A204.1 (cell line): ENCODE data around the gene MAPK10.
"Not testable (repeated sequence)": the region's sequence is repeated elsewhere in the genome, so short reads cannot be mapped to it uniquely, and the experiment has no call there.

Experiments
- FAIRE-seq: peaks from 2 replicates; lab custom pipeline; 2012; peaks lifted over from hg19 to GRCh38; lab: Jason Lieb, UNC

The MAPK10 gene

DNA sequence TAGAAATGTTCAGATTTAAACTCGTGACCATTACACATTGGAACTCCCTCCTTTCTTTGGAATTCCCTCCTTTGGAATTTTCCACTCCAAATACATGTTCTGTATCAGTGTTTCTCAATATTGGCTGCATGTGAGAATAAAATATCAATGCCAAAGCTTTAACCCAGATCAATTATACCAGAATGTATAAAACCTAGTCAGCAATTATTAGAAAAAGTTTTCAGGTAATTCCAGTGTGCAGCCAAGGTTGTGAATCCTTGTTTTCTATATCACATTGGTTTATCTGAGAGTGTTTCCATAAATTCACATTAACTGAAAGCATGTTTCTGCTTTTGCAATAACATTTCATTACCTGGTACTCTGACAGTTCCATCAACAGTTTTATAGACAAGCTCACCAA lies 394.3 kb downstream of the MAPK10 start:
- FAIRE-seq, result no peak

DNA sequence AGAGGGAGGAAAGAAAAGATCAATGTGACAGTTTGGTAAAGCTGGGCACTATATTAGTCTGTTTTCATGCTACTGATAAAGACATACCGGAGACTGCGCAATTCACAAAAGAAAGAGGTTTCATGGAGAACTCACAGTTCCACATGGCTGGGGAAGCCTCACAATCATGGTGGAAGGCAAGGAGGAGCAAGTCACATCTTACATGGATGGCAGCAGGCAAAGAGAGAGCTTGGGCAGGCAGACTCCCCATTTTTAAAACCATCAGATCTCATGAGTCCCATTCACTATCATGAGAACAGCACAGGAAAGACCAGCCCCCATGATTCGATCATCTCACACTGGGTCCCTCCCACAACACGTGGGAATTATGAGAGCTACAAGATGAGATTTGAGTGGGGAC lies 394.8 kb downstream of the MAPK10 start:
- not testable (repeated sequence) for FAIRE-seq

DNA sequence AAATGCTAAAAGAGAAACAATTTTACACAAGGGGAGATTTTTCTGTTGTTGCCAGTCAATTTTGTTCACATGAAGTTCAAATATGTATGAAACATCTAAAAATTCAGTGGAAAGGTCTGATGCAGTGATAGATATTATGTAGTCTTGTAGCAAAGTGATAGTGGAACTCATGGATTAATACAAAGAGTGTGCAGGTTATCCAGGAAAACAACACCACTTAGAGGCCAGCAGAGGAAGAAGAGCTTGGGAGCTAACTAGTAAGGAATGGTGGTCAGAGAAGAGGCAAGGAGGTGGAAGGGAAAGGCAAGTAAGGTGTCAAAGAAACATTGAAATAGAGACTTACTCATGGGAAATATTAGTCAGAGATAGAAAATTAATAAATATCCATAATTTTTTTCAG lies 395.6 kb downstream of the MAPK10 start:
- FAIRE-seq, result no peak

DNA sequence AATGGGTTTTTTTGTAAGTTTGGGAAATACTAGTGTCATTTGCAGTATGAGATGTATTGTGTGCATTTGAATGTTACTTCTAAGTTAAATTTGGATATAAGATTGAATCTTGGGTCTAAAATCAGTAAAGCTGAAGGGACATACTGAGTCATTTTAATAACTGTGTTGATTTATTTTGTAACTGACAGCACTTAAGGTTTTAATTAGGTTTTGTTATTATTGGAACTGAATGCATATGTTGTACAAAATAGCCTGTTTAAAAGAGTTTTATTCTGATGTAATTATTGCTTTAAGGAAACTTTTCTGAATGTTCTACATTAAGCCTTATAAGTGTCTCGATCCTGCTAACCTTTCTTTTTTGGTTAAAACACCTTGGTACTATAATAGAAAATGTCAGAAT lies 396.6 kb downstream of the MAPK10 start:
- FAIRE-seq, result no peak

DNA sequence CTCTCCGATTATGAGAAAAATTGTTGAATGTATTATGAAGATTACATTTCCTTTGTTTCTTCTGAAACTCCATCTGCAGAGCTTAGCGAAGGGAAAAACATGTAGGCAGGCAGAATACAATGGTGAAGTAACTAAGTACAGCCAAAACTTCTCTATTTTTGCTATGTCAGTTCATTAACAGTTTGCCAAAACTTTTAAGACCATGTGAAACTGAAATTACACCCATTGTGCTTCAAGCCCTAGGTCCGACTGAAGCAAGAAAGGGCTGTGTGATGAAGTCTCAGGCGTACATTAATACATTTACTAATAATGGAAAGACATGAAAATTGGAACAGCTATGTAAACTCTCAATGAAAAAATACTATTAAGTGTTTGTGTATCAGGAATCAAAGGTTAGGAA lies 398.0 kb downstream of the MAPK10 start:
- no peak for FAIRE-seq

DNA sequence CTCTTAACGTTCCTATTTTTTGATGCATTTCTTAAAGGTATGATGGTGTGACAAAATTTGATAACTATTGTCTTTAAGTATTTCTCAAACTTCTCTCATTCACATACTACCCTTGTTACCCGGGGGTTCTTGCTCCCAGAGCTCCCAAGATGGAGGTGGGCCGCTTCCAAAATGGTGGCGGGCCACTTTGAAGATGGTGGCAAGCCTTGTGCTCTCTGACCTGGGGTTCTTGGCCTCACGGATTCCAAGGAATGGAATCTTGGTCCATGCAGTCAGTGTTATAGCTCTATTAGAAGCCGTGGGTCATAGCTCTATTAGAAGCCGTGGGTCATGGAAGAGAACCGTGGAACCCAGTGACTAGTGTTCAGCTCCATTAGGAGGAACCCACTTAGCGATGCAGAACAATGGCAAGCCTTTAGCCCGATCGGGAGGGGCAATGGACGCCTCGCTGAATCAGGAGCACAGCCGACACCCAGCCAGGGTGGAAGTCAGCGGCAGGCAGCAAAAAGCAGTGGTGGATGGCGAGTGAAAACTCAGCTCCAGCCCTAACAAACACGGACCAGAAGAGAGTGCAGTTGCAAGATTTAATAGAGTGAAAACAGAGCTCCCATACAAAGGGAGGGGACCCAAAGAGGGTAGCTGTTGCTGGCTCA lies 403.4 kb downstream of the MAPK10 start:
- FAIRE-seq, result no peak

DNA sequence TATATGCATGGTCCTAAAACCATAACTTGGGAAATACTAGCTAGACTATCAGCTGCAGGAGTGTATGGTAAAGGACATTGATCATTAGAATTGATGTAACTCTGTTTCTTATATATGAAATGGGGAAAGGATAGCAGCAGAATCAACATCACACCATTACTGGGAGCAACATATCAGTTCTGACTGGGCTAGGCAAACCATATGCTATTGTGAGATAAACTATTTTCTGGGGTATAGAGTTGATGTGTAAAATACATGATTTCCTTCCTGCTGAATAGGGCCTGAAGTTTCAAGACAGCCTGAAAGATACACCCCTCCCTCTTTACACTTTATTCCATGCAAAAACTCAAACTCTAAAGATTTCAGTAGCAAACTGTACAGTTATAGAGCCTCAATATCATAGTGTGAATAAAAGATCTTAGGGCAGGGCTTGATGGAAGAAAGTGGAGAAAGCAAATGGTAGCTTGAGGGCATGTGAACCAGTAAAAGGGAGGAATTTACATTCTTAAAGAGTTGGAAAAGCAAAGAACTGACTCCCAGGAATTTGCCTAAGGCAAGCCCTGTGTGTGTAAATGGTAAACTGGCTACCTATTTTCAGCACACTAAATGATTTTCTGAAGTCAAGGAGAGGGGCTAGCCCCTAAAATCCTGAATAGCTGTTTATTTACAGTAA lies 404.1 kb downstream of the MAPK10 start:
- FAIRE-seq, result no peak

DNA sequence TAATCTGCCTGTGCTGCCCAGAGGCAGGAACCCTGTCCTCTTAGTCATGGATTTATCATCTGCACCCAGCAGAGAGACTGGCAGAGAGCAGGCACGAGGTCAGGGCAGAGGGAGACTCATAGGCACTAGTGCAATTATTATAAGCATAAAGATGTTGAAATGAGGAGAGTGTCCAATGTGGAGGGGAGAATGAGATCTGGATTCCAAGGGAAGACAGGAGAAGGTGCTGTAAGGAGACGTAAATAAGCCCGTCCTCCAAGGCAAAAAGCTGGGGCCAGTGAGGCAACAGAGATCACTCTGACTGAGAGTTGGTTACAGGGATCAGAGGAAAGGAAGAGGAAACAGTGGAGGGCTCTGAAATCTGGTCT lies 406.2 kb downstream of the MAPK10 start:
- no peak for FAIRE-seq

DNA sequence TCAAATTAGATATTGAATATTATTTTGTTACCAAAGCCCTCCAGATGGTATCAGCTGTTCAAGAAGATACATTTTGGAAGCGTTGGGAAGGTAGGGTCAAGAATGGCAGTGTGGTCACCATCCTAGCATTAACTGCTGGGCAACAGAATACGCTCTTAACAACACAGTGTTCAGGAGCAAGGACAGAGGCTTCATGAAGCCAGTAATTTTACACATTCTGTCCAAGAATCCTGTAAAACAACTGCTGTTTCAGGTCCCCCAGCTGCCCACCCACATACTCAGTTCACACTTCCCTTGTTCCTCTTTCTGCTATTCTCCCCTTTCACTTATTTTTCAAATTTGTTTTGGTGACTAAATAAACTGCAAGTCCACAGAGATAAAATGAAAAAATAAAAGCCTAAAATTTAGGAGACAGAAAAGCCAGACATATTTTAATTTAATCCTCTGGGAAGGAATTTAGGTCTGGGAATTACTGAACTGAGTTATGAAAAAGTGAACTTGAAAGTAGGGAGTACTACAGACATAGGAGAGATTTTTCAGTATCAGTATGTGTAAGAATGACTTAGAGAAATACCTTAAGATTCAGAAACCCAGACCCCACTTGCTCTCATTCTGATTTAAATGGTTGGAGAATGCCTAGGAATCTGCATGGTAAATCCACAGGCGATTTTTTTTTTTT lies 406.7 kb downstream of the MAPK10 start:
- FAIRE-seq, result no peak

DNA sequence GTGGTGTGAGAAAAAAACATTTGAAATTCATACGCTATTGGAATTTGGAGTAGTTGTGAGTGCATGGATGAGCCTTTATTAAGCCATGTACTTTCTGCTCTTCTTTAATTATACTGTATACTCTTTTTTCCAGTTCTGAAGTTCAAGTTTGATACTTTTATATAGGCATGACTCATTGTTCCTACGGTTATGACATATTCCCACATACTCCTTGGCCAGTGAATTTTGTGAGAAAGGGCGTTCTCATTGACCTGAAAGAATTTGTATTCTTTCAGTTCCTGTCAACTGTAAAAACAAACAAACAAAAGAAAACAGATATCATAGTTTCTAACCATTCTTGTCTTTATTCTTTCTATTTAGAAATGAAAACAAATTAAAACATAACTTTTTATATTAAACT lies 407.3 kb downstream of the MAPK10 start:
- FAIRE-seq, result no peak

DNA sequence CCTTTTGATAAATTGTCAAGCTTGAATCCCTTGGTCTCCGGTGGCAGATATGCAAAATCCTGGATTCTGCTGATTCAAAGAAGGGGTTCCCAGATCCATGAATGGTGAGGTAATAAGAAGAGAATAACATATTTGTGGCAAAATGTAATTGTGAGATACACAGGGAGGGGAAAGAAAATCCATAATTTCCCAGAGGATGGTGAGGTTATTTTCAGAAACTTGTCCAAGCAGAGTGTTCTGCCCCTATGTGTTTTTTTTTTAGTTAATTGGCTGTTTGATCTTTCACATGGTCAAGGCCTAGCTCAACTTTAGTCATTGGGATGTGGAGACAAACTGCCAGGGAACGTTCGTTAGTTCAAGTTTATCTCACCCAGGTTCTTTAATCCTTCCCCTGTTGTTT lies 408.8 kb downstream of the MAPK10 start:
- no peak for FAIRE-seq

DNA sequence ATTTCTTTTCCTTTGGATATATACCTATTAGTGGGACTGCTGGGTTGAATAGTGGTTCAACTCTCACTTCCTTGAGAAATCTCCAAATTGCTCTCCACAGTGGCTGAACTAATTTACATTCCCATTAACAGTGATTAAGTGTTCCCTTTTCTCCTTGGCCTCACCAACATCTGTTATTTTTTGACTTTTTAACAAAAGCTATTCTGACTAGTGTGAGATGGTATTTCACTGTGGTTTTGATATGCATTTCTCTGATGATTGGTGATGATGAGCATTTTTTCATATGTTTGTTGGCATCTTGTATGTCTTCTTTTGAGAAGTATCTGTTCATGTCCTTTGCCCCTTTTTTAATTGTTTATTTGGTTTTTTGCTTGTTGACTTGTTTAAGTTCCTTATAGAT lies 413.0 kb downstream of the MAPK10 start:
- FAIRE-seq, result no peak

DNA sequence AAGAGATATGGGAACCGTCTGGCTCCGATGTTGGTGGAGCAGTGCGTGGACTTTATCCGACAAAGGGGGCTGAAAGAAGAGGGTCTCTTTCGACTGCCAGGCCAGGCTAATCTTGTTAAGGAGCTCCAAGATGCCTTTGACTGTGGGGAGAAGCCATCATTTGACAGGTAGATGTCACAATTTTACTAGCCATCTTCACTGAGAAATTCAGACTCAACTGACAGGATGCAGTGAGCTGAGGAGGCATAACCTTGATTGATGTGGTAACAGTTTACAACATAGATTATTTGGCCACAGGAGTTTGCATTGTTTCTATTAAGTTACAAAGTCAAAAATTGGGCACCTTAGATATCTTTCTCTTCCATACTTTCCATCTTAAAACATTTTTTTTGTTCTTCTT lies 417.7 kb downstream of the MAPK10 start:
- no peak for FAIRE-seq

DNA sequence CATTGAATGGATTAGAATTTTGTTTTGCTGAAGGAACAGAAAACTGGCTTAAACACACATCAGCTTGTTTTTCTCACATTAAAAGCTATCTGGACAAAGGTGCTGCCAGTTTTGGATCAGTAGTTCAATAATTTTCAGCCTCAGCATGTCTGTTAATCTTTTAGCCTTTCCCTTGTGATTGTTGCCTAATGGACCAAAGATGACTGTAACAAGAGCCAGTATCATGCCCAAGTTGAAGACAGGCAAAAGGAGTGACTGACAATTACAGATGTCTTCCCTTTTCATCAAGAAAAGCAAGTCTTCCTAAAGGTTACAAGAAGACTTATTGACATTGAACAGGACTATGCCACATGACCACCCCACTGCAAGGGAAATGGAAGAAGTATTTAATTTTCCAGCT lies 419.7 kb downstream of the MAPK10 start:
- no peak for FAIRE-seq
